Natural killer cell (primary cell): Measurements from ENCODE around the gene FBLN1. TPM values are rescaled to one million over a fixed set of nuclear protein-coding genes. Genes with fewer than 3 reads are reported as not detected.

Experiments used
- ATAC-seq, 3 donors: fragments of 150-1000 bp in 2 of 3; fragments of 200-7000 bp in 1 of 3; cut with Tn5 transposase; 1 replicate in 1 of 3; 2 replicates in 2 of 3; pipeline ENCODE4 v1.10.0; 2021; ENCODE audit warnings: mild to moderate bottlenecking in 2 of 3, moderate library complexity in 2 of 3
- DNase-seq, 2 donors: peaks; one replicate each; pipeline versions ENCODE4 v3.0.0 to v3.0.0-alpha.2; 2013 to 2021; ENCODE audit warnings: mixed read lengths in 1 of 2
- H3K27ac ChIP-seq: one replicate; pipeline ENCODE4 v1.5.1; 2013; ENCODE audit warnings: mild to moderate bottlenecking, low read length
- H3K27me3 ChIP-seq: one replicate; pipeline ENCODE4 v1.6.1; 2013; ENCODE audit warnings: low read length; ENCODE audit not compliant: control insufficient read depth, insufficient read depth
- H3K36me3 ChIP-seq: one replicate; pipeline ENCODE4 v1.6.1; 2013; ENCODE audit warnings: low read length; ENCODE audit not compliant: control insufficient read depth, insufficient read depth
- H3K4me1 ChIP-seq: one replicate; pipeline ENCODE4 v1.6.1; 2013; ENCODE audit warnings: low read length; ENCODE audit not compliant: control insufficient read depth, insufficient read depth
- H3K4me3 ChIP-seq: one replicate; pipeline ENCODE4 v1.5.1; 2013; ENCODE audit warnings: low read length
- H3K9me3 ChIP-seq: one replicate; pipeline ENCODE4 v1.6.1; 2013; ENCODE audit warnings: low read length; ENCODE audit not compliant: control insufficient read depth, insufficient read depth
- H3K27ac Mint-ChIP-seq, 2 donors: one replicate each; pipeline ENCODE4 v1.8.0; 2022; ENCODE audit warnings: mild to moderate bottlenecking in 2 of 2, mixed read lengths in 2 of 2, moderate library complexity in 1 of 2
- H3K27me3 Mint-ChIP-seq, 2 donors: one replicate each; pipeline ENCODE4 v1.8.0; 2022; ENCODE audit warnings: low read depth in 2 of 2, mixed read lengths in 2 of 2
- H3K36me3 Mint-ChIP-seq: one replicate; pipeline ENCODE4 v1.8.0; 2022; ENCODE audit warnings: mixed read lengths
- H3K4me1 Mint-ChIP-seq, 2 donors: one replicate each; pipeline ENCODE4 v1.8.0; 2022; ENCODE audit warnings: mixed read lengths in 2 of 2
- H3K4me3 Mint-ChIP-seq: one replicate; pipeline ENCODE4 v1.8.0; 2022; ENCODE audit warnings: mild to moderate bottlenecking, moderate library complexity, mixed read lengths
- H3K9me3 Mint-ChIP-seq, 2 donors: one replicate each; pipeline ENCODE4 v1.8.0; 2022; ENCODE audit warnings: mixed read lengths in 2 of 2
- WGBS: methylation state at CpG from one replicate; pipeline ENCODE4 v1.1.7; 2013; ENCODE audit warnings: missing lambda C conversion rate; ENCODE audit not compliant: insufficient coverage; 5-methylcytosine and 5-hydroxymethylcytosine counted together
- intact Hi-C: fragments of 100-400 bp; cut with micrococcal nuclease; formaldehyde crosslinking; loops from one replicate; pipeline ENCODE4 v1.14.2; 2022
- total RNA-seq, 4 donors: library from RNA; stranded (reverse); fragments of 120-200 nt in 1 of 4; gene quantifications; one replicate each; pipeline versions ENCODE4 v1.2.3 to v1.2.4, GENCODE V29; 2013 to 2022
- TF ChIP-seq, protein P1 (sequence below): fragments of 200-600 bp; IDR thresholded peaks from one replicate; pipeline ENCODE4 v1.8.0; 2022; ENCODE audit warnings: antibody characterized with exemption

Gene FBLN1
- total RNA-seq, 3 donors from 2014 or later (not counting 1 experiment from before 2014, with no cell fraction given), result 0.58 TPM; not detected in 2

- Histone ChIP-seq H3K27me3 (peaks cover 2% of the 10 kb centered on the region), H3K27ac (no peak overlapping the region), H3K9me3 (peaks cover 15% of the 10 kb centered on the region), H3K4me3 (no peak overlapping the region), H3K4me1 (peaks cover 32% of the 10 kb centered on the region), H3K36me3 (no peaks in the 10 kb centered on the region)
- Mint-ChIP-seq H3K36me3 (no peaks in the 10 kb centered on the region), H3K4me3 (no peak overlapping the region), H3K9me3 (no peaks in the 10 kb centered on the region), H3K27ac (no peak overlapping the region), H3K27me3 (peaks cover 0 to 8% of the 10 kb centered on the region in 2 donors), H3K4me1 (peaks cover 7 to 15% of the 10 kb centered on the region in 2 donors)
- TF ChIP-seq, protein P1, sequence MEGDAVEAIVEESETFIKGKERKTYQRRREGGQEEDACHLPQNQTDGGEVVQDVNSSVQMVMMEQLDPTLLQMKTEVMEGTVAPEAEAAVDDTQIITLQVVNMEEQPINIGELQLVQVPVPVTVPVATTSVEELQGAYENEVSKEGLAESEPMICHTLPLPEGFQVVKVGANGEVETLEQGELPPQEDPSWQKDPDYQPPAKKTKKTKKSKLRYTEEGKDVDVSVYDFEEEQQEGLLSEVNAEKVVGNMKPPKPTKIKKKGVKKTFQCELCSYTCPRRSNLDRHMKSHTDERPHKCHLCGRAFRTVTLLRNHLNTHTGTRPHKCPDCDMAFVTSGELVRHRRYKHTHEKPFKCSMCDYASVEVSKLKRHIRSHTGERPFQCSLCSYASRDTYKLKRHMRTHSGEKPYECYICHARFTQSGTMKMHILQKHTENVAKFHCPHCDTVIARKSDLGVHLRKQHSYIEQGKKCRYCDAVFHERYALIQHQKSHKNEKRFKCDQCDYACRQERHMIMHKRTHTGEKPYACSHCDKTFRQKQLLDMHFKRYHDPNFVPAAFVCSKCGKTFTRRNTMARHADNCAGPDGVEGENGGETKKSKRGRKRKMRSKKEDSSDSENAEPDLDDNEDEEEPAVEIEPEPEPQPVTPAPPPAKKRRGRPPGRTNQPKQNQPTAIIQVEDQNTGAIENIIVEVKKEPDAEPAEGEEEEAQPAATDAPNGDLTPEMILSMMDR, result no peak
- intact Hi-C loops, result loop anchor here (10.0 kb wide), 1 partner anchor 285 kb away; no protein-coding TSS in a partner anchor
- DNase-seq, result no peak
- no peak for ATAC-seq
- WGBS, result 91% methylated on average over 13 of the region's 13 CpGs
These were observed 76.6 kb downstream of the FBLN1 start for GRCh38 chr22:45579306-45579705.

DNA sequence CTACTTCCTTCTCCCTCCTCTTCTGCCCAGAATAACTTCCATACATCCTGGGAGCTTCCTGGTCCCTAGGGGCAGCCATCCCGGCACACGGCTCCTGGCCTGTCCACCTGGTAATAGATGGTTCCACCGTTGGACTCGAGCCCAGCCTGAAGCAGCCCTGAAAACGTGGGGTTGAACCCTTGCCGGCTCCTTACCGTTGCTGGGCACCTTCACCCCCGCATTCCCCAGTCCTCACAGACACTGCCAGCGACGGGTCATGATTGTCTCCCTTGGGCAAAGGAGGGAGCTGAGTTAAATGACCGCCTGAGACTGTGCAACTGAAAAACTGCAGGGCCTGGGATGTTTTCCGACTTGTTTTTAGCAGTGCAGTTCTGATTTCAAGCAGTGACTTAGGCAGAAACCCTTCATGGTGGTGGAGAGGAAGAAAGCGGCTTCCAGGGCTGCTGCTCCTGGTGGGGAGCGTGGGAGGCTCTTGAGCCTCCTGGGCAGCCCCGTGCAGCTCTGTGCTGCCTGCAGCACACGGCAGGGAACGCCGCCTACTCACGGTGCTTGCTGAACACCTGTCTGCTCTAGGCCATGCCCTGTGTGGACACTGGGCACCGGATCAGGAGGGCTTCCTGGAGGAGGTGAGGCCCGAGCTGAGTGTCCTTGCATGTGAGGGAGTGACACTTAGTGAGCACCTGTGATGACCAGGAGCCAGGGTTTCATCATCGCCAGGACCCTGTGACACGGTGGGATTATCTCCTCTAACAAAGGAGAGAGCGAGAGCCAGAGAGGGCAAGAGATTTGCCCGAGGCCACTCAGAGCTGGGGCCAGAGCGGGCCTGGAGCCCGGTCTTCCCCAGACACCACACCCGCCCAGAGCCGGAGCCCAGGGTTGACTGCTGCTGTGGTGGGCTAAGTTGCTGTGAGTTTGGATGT, 77.4 kb downstream of the FBLN1 start:
- DNase-seq (no peak), ATAC-seq (no peak)
- Histone ChIP-seq H3K27me3 (peaks cover 2% of the 10 kb centered on the region), H3K36me3 (no peaks in the 10 kb centered on the region), H3K27ac (no peak overlapping the region), H3K9me3 (peaks cover 15% of the 10 kb centered on the region), H3K4me3 (no peak overlapping the region), H3K4me1 (peaks cover 37% of the 10 kb centered on the region)
- WGBS, result 91% methylated on average over 28 of the region's 29 CpGs
- H3K27ac Mint-ChIP-seq, result no peak overlapping the region
- no peaks in the 10 kb centered on the region for H3K9me3 Mint-ChIP-seq
- H3K27me3 Mint-ChIP-seq, result peaks cover 0 to 8% of the 10 kb centered on the region in 2 donors
- intact Hi-C loops, result loop anchor here (10.0 kb wide), 1 partner anchor 285 kb away; no protein-coding TSS in a partner anchor
- TF ChIP-seq, protein P1, result no peak
- H3K4me1 Mint-ChIP-seq, result peaks cover 7 to 15% of the 10 kb centered on the region in 2 donors
- H3K36me3 Mint-ChIP-seq, result no peaks in the 10 kb centered on the region
- H3K4me3 Mint-ChIP-seq, result no peak overlapping the region

- ATAC-seq (peak in 1 of 3 donors; percentile 32), DNase-seq (no peak)
- TF ChIP-seq, protein P1, result no peak
- Mint-ChIP-seq H3K4me1 (peaks cover 7 to 15% of the 10 kb centered on the region in 2 donors), H3K27me3 (peaks cover 0 to 8% of the 10 kb centered on the region in 2 donors), H3K4me3 (no peak overlapping the region), H3K36me3 (no peaks in the 10 kb centered on the region), H3K9me3 (no peaks in the 10 kb centered on the region), H3K27ac (no peak overlapping the region)
- Histone ChIP-seq H3K4me3 (no peak overlapping the region), H3K9me3 (peaks cover 15% of the 10 kb centered on the region), H3K27me3 (peaks cover 2% of the 10 kb centered on the region), H3K4me1 (peaks cover 37% of the 10 kb centered on the region), H3K36me3 (no peaks in the 10 kb centered on the region), H3K27ac (no peak overlapping the region)
- intact Hi-C loops, result no loop called here
- WGBS, result 80% methylated on average over 26 of the region's 26 CpGs
These were observed 78.2 kb downstream of the FBLN1 start for GRCh38 chr22:45580726-45581381.
